Colon (tissue), 2 donors: Measurements from ENCODE around the gene TMEM132A.
"Not testable (repeated sequence)": the region's sequence is repeated elsewhere in the genome, so short reads cannot be mapped to it uniquely, and the experiment has no call there.

ENCODE experiments used
- FAIRE-seq: peaks from 2 replicates; lab custom pipeline; 2012; peaks lifted over from hg19 to GRCh38; lab: Jason Lieb, UNC
- donor health status: control.
- donor health status: control.

TMEM132A gene

DNA sequence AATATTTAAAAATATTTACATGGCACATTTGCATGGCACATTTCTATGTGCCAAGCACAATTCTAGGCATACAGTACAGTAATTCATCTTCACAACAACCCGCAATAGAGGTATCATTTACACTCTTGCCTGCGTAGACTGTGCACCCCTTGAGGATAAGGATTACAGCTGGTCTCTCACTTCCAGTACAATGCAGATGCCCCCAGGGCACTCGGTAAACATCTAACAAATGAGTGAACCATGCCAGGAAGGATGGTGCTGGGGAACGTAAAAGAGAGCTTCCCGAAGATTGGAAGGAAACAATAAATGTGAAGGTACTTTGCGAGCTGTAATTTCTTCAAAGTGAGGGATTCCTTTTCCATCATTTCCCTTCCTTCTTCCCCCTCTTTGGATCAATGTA lies 19.2 kb upstream of the TMEM132A start:
- FAIRE-seq = no peak

DNA sequence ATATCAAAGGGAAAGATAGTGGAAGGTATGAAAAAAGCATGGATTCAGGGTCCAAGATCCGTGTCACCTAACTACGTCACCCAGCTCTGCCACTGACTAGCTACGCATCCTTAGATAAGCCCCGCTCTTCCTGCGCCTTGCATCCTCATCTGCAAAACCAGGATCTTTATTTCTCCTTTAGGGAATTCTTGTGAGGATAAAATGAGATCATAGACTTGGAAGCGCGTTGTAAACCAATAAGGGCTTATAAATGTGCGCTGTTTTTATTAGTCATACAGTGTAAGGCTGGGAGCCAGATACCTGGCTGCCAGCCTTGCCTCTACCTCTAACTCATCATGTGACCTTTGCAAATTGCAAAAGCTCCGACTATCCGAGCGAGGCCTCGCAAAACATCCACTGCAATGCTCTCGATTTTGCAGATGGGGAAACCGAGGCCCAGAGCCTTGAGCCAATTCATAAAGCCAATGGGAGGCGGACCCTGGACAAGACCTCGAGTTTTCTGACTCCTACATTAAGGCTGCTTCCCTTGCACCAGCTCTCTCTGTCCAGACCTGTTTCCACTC lies 18.6 kb upstream of the TMEM132A start:
- FAIRE-seq = no peak

DNA sequence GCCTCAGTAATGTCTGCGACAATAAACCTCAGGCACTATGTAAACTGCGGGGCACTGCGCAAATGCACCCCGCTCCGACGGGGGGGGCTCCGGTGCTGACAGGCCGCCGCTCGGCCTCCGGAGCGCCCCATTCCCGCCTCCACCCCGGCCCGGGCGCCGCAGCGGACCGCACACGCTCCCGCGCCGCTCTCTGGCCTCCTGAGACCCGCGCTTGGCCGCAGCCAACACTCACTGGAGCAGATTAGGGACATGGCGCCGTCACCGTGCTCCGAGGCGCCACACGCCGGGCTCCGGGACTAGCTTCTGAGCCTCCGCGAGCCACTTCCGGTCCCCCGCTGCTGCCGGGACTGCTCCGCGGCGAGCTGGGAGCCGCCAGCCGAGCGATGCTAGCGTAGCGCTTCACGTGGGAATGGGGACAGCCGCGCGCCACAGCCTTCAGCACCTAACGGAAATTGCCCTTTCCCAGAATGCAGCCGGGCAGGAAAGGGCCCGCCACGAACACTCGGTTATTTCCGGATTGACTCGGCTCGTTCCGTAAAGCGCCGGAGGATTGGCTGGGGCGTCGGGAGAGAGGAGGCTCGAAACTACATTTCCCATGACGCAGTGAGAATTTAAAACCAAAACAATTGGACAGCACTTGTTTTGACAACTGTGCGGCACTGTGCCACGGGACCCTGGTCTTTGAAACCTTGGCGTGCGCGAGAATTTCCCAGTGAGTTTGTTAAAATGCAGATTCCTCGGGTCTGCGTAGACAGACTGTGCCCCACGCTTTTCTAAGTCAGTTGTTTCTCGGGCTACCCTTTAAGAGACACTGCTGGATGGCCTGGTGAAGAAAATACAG lies 17.9 kb upstream of the TMEM132A start, which contains the start of gene PRPF19:
TSS of gene PRPF19 (minus strand) at position 454 of the 841 bp plus-strand sequence. CDS start at position 251, 203 bp downstream.
- no peak for FAIRE-seq

DNA sequence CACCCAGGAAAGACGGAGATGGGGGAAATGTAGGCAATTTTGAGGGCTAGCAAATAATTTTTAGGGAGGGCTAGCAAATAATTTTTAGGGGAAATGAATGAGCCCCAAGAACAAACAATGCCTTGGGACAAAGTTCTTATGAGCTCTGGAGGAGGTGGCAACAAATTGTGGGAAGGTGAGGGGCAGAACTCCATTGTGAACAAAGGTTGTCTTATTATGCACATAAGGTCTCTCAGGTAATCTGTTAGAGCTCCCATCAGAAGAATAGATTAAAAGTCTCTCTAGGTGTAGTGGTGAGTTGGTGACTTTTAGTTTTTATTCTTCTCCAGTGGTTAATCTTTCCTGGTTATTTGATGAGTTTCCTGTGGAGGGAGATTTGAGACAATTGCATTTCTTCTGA lies 15.5 kb upstream of the TMEM132A start:
- FAIRE-seq = no peak

DNA sequence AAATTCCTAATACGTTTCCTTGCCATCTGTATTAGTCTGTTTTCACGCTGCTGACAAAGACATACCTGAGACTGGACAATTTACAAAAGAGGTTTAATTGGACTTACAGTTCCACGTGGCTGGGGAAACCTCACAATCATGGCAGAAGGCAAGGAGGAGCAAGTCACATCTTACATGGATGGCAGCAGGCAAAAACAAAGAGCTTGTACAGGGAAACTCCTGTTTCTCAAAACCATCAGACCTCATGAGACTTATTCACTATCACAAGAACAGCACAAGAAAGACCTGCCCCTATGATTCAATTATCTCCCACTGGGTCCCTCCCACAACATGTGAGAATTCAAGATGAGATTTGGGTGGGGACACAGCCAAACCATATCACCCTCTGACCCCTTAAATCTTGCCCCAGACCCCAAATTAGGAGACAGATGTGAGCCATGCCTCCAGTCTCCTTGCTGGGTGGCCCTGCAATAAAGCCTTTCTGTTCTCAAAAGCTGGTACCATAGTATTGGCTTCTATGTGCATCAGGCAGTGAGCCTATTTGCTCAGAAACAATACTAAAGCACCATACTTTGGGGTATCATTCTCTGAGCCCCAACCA lies 14.5 kb upstream of the TMEM132A start:
- FAIRE-seq = not testable (repeated sequence)

DNA sequence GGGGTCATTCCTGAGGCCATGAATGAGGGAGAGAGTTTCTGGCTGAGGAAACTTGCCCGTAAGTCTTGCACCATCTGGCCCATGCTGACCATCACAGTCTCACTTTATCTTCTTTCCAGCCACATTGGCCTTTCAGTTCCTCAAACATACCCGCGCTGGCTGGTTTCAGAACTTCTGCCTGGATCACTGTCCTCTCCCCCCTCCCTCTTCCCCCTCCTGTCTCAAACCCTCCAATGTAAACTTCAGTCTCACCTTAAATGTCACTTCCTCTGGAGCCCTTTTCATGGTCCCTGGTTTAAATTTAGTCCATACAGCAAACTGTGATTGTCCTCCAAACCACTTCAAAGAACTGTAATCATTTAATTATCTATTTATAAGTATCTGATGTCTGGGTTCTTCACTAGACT lies 14.0 kb upstream of the TMEM132A start:
- FAIRE-seq = no peak

DNA sequence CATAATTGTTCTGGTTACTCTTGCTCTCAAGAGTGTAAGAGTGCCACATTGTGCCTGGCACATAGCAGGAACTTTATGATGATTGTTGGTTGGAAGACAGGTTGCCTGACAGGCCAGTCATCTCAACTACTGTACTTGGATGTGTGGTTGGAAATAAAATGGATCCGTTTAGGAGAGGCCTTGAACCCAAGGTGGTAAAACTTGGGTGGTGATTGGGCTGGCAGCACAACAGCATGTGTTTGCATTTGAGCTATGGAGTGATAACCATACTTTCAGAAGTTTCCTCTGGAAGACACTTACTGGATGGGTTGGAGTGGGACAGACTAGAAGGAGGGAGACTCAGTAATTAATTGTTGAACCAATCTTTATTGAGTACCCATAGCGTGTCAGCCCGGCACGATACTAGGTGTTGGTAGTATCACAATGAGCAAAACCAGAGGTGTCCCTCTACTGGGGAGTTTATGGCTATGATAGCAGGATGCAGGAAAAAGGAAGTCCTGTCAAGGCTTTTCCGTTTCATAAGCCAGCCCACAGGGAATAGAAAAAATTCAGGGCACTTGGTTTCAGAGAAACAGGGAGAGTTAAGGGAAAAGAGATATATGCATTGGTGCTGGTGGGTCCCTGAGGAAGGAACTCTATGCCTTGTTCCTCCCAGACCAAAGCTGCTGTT lies 13.4 kb upstream of the TMEM132A start:
- FAIRE-seq = no peak

DNA sequence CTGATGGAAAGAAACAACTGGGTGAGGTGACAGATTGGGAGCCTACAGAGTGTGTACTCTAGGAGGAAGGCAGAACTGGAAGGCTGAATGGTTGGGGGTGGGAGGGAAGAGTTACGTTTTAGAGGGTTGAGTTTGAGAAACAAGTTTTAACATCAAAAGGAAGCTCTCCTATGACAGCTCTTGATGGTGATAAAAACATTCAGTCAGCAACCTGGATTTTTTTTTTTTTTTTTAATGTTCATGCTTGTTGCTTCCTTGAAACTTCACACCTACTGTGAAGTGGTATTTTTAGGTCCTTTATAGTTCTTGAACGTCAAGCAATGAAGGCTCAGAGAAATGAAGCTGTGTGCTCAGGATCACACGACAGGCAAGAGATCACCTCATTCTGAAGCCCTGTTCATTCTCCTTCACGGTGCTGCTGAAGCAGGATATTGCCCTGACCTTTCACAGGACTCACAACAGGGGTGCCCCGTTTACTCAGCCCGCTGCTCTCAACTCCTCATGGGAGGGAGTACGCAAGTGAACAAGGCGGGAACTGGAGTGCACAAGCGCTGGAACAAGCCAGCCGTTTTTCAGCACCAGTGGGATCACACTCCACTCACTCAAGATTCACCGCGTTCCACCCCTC lies 11.9 kb upstream of the TMEM132A start:
- FAIRE-seq = no peak

DNA sequence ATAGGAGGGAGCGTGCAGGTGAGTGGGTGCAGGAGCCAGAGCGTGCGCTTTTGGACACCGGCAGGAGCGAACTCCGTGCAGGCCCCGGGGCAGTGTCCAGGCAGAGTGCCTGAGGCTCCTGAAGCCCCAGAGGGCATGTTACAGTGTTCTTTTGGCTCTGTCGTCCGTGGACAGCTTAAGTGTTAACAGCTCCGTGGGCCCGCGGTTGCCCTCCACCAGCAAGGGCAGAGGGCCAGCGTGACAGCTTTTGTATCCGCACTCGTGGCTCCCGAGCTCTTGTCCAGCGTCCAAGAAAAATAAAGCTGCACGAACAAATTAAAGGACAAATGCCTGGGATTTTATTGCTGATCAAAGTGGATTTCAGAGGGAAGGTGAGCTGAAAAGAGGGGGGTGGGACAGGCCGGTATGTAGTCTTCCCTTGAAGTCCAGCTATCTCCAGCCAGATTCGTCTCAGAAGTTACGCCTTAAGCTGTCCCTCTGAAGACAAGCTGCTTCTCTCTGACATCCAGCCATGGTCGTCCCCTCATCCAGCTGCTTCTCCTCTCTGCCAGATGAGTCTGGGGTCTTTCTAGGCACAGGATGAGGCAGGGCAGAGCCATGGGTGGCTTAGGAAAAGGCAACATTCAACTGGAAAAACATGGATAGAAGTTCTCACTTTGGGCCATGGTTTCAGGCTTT lies 11.3 kb upstream of the TMEM132A start:
- no peak for FAIRE-seq

DNA sequence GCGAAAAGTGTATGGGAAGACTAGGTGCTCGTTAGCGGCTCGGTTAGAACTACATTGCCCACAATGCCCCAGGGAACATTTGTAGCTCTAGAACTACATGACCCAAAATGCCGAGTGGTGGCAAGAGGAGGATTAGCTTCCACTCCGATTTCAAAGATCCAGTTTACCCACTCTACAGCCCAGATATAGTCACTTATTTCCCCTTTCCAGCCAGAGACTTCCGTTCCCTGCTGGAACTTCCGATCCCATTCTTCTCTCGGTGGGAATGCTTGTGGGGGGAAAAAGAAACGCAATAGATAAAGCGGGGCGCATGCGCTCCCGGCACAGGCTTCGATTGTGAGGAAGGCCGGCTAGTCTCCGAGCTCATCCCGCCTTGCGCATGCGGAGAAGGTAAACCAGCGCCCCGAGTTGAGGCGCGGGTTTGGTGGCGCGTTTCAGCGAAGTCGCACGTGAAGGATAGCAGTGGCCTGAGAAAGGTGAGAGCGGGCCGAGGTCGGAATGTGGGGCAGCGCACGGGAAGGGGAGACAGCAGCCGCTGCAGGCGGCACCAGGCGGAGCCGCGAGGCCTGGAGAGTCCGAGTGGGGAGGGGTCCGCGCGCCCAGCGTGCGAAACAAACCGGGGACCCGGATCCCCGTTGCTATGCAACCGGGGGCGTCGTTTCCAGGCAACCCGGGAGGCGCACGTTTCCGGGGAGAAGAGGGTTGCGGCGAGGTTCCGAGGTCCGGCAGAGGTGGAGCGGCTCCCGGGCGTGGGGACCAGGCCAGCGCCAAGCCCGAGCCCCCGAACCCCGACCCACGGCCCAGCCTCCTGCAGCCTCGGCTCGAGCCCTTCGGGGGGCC lies 10.2 kb upstream of the TMEM132A start, which contains the start of gene TMEM109:
TSS of gene TMEM109 (plus strand) at position 366 of the 840 bp plus-strand sequence. CDS start 5,536 bp downstream, outside the sequence.
- no peak for FAIRE-seq

DNA sequence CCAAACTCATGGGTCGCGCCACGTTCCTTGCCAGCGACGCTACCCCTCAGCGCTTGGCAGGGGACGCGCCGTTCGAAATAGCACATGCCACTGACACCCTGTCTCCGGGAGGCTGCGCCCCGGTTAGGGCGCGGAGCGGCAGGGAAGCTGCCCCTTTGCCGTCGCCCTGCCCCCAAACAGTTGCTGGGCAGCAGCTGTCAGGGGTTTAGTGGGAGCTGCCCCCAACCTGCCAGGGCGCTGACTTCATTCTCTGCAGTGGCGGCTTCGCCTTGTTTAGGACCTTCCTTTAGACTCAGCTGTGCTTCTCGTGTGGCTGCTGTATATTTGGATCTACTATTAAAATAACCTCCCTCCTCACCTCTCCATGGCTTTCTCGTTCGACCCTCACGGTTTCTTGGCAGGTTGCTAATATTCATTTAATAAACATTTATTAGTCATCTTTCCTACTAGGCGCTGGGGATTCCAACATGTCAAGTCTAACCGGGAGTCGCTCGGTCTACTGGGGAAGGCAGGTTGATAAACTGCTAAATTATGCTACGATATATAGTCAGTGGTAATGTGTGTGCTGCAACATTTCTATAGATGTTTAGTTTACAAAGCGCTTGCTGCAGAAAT lies 9.5 kb upstream of the TMEM132A start:
- FAIRE-seq = no peak

DNA sequence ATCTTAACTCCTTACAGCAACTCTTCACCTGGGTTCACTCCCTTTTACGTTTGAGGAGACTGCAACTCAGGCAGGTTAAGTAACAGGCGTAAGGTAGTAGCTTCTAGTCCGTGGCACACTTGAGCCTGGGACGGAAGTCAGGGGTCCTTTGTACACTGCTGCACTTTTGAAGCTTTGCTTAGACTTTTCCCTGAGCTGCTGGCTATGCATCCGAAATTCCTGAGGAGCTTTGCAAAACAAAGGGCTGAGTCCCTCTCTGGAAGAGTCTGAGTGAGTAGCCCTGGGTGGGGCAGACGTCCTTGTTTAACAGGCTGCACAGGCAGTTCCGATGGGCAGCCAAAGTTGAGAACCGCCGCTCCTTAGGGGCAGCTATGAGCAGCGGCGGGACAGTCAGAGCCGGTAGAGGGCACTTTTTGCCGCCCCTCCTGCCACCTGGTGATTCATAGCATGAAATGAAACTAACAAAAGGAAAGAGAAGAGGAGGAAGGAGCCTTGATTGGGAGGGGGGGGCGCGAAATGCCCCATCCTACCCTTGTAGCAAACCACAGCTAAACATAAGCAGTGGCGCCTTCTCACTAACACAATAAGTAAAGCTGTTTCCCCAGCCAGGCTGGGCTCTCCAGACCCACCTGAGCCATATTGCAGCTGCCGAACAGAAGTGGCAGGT lies 8.9 kb upstream of the TMEM132A start:
- no peak for FAIRE-seq

DNA sequence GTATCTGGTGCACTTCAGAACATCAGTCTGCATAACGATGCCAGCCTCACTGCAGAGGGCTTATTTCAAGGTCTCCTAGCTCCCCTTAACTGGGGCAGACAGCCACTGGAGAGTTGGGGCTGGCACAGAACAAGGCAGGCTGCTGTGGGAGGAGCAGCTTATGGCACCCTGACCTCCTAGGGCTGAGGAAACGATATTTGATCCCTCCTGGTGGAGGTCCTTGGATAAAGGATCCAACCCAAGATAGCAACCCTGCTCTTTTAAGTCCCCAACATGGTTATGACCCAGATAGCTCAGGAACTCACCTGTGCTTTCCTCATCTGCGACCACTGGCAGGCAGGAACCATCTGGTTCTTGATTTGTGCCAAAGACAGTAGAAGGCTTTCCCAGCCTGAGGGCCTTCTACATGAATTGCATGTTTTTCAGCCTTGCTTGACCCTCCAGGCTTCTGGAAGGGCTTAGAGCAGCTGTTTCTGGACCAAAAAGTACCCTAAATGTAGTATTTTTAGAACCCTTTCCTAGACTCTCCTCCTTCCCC lies 7.5 kb upstream of the TMEM132A start:
- no peak for FAIRE-seq

DNA sequence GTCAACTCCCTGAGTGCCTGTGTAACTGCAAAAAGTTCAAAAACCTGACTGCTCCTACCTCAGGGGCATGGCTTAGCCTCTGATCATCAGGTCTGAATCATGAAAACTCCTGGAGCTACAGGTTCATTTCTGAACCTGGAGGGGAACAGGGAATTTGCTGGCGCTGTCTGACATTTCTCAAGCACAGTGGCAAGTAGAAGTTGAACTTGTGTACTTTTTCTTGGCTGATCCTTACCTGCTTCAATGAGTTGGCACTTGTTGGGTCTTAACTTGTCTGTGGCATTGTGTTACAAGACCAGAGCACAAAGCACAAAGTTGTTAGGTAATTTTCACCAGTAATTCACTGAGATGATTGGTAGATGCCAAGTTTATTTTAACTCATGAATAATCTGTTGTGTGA lies 7.0 kb upstream of the TMEM132A start:
- FAIRE-seq = no peak

DNA sequence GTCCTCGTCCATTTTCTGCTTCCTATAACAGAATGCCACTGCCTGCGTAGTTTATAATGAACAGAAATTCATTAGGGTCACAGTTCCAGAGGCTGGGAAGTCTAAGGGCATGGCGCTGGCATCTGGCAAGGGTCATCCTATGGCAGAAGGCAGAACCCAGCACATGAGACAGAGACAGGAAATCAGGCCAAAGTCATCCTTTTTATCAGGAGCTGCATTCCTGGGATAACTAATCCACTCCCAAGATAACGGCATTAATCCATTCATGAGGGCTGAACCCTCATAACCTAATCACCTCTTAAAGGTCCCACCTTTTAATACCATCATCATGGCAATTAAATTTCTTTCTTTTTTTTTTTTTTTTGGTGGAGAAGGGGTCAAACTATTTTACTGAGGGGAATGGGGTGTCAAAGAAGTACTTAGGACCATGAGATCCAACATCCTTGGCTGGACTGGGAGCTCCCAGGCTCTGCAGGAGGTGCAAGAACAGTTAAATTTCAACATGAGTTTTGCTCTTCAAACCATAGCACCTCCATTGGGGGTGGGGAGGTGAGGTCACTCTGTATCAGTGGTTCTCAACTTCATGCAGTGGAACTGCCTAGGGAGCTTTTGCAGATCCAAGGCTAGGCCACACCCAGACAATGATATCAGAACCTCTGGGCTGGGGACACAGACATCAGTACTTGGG lies 5.9 kb upstream of the TMEM132A start:
- FAIRE-seq = no peak

DNA sequence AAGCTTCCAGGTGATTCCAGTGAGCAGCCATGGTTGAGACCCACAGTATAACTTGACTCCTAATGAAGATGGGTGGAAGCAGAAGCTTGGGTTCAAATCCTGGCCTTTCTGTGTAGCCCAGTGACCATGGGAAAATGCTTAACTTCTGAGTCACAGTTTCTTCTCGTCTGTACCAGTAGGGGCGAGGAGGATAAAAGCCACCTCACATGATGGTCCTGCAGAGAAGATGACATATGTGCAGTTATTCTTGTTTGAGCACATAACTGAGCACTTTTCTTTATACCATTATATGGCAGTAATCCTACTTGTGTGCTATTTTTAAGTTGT lies 5.4 kb upstream of the TMEM132A start:
- no peak for FAIRE-seq

DNA sequence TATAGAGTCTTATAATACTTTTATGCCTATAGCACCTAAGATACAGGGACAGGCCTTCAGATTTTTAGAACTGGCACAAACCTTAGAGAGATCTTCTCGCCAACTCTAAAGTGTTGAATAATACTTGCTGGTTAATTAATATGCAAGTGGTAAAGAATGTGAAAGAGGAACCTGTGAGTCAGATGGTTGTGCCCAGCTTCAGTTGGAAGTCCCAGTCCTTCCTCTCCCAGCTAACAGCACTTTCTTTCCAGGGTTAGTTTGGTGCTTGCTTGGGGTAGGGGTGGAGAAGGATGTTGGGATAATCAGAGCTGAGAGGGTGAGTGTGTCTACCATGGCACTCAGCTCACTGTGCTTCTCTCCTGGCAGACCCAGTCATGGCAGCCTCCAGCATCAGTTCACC lies 4.9 kb upstream of the TMEM132A start:
- FAIRE-seq = no peak

DNA sequence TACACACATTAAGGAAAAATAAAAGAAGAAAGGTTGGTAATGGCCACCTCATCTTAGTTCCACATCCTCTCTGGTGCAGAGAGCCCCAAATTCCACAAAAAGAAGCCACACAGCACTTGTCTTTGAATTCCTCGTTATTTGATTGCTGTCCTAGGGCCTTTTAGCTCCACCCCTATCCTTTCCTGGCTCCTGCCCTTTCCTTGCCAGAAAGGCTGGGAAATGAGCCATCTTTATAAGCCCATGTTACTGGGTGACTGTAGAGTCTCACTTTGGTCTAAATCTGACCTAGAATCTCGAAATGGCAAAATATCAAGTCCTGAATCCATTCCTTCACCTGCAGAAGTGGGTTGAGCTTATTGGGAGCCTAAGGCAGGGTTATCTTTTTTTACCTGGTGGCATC lies 4.3 kb upstream of the TMEM132A start:
- no peak for FAIRE-seq

DNA sequence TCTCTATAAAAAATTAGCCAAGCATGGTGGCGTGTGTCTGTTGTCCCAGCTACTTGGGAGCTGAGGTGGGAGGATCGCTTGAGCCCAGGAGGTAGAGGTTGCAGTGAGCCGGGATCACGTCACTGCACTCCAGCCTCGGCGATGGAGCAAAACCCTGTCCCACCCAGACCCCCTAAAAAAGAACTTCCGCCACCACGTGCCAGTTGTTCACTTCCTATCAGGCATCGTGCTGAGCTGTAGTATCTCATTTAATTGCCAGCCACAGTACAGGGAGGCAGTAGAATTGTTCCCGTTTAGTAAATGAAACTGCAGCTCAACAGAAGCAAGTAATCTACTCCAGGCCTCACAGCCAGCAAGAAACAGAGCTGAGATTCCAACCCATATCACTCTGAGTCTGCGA lies 3.0 kb upstream of the TMEM132A start:
- no peak for FAIRE-seq
